C4-2B (cell line): ENCODE results near the gene TXK.

ENCODE experiments used
- H3K27ac ChIP-seq: fragments of 450-650 bp; 2 replicates; pipeline ENCODE4 v1.5.1; 2017
- ZFX ChIP-seq: fragments of 450-650 bp; IDR thresholded peaks from 2 replicates; pipeline ENCODE4 v1.6.1; 2017
- TF ChIP-seq, protein P1 (sequence below): fragments of 450-650 bp; conservative IDR thresholded peaks from 2 replicates; pipeline ENCODE4 v1.5.1; 2017; ENCODE audit warnings: mild to moderate bottlenecking

TXK gene

GRCh38 chr4:48116582-48116981 lies 17.5 kb downstream of the TXK start:
- TF ChIP-seq ZFX: no peak
- TF ChIP-seq, protein P1, sequence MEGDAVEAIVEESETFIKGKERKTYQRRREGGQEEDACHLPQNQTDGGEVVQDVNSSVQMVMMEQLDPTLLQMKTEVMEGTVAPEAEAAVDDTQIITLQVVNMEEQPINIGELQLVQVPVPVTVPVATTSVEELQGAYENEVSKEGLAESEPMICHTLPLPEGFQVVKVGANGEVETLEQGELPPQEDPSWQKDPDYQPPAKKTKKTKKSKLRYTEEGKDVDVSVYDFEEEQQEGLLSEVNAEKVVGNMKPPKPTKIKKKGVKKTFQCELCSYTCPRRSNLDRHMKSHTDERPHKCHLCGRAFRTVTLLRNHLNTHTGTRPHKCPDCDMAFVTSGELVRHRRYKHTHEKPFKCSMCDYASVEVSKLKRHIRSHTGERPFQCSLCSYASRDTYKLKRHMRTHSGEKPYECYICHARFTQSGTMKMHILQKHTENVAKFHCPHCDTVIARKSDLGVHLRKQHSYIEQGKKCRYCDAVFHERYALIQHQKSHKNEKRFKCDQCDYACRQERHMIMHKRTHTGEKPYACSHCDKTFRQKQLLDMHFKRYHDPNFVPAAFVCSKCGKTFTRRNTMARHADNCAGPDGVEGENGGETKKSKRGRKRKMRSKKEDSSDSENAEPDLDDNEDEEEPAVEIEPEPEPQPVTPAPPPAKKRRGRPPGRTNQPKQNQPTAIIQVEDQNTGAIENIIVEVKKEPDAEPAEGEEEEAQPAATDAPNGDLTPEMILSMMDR: no peak
- H3K27ac ChIP-seq: no peak overlapping the region

DNA sequence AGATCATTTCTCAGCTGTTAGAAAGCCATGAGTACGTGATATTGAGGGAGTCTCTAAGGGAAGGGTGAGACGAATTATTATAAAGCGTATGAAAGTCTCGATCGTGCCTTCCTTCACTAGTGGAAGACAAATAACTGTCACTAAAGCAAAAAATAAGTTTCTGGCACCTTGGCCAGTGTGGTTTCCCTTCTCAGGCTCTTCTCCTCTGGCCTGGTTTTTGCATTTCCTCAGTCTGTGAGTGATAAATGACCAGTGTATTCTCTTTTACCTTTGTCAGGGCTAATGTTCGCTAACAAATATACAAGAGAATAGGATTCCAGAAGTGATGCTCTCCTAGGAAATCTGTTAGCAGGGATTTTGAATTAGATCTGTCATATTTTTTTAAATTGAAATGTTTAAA lies 19.6 kb downstream of the TXK start:
- H3K27ac ChIP-seq: no peak overlapping the region
- TF ChIP-seq ZFX: no peak
- TF ChIP-seq, protein P1: no peak

- TF ChIP-seq ZFX: no peak
- TF ChIP-seq, protein P1: no peak
- no peak overlapping the region for H3K27ac ChIP-seq
Observed at GRCh38 chr4:48112017-48112667, 21.9 kb downstream of the TXK start.

DNA sequence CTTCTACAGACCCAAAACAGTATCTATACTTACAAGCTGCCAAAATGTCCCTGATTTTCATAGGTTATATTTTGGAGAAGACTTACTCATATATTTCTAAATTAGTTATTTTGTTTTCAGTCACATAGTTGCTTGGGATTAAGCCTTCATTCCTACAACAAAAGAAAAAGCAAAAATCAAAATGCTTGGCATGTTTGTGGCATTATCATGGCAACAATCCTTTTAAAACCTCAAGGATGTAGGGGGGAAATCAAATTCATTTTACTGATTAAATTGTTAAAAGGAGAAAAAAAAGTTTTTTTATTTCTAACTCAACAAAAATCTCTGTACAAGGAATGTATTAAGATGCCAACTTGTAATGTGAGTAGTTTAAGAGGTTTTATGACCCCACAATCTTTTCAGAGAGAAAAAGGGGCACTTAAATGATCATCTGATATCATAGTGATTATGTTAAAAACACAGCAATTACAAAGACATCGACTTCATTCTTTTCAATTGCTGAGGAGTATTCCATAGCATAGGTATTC lies 23.5 kb downstream of the TXK start:
- TF ChIP-seq, protein P1: no peak
- no peak for TF ChIP-seq ZFX
- no peak overlapping the region for H3K27ac ChIP-seq

- no peak overlapping the region for H3K27ac ChIP-seq
- TF ChIP-seq ZFX: no peak
- TF ChIP-seq, protein P1: peak; percentile 82
Observed at GRCh38 chr4:48109413-48110263, 24.4 kb downstream of the TXK start.

DNA sequence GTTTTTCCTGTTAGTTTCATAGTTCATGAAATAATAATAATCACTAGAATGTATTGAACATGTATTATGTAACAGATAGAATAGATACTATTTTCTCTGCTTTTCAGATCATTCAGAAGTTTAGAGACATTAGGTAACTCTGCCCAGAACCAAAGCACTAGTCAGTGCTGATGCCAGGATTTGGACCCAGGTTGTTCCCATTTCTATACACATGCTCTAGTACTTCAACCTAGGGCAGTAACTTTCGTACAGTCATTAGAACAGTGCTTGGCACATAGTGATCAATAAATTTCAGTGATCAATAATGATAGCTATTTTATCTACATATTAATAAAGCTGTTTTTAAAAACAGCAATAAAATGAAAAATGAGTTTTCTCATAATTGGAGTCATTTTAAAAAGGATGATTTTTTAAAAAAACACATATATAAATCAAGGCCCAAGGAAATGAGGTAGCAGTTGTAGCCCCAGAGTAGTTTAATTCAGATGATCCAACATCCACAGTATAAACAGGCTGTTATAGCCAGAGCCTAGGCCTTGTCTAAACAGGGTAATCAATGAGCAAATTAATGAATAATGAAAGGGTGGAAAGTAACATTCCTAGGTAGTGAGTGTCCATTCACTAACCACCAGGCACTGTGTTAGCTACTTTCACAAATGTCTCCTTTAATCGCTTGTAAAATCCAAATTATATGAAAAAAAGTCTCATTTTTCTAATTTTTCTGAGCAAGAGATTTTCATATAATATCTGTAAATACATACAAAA lies 25.6 kb downstream of the TXK start:
- H3K27ac ChIP-seq: no peak overlapping the region
- TF ChIP-seq, protein P1: no peak
- TF ChIP-seq ZFX: no peak

GRCh38 chr4:48105230-48105629 lies 28.8 kb downstream of the TXK start:
- TF ChIP-seq ZFX: no peak
- TF ChIP-seq, protein P1: no peak
- no peak overlapping the region for H3K27ac ChIP-seq
